Amygdala (tissue), 56 donors: ENCODE data around the gene MYO1B.

Experiments used
- DNase-seq, 56 donors: peaks; one replicate each; lab custom pipeline; 2025; lab: John Stamatoyannopoulos, UW

Gene MYO1B

GRCh38 chr2:191245046-191245868 is at the start of gene MYO1B:
TSS of gene MYO1B (plus strand) at chr2:191245404. CDS start at chr2:191276896, 31,492 bp downstream.
- peak in 4 of 56 donors; percentile 5 to 22 (median 14) for DNase-seq

- DNase-seq: no peak
Observed at GRCh38 chr2:191197096-191197495, 48.1 kb upstream of the MYO1B start.

- no peak for DNase-seq
Observed at GRCh38 chr2:191198271-191198670, 46.9 kb upstream of the MYO1B start.

- no peak for DNase-seq
Observed at GRCh38 chr2:191199929-191200512, 45.2 kb upstream of the MYO1B start.

GRCh38 chr2:191200910-191201309 is 44.3 kb upstream of the MYO1B start:
- DNase-seq: no peak

GRCh38 chr2:191202209-191202721 is 42.9 kb upstream of the MYO1B start:
- DNase-seq: no peak

GRCh38 chr2:191202881-191203397 is 42.3 kb upstream of the MYO1B start:
- DNase-seq: no peak

- no peak for DNase-seq
Observed at GRCh38 chr2:191204433-191204832, 40.8 kb upstream of the MYO1B start.

- DNase-seq: no peak
Observed at GRCh38 chr2:191206613-191207471, 38.4 kb upstream of the MYO1B start.

- no peak for DNase-seq
Observed at GRCh38 chr2:191209340-191209739, 35.9 kb upstream of the MYO1B start.

- DNase-seq: no peak
Observed at GRCh38 chr2:191212119-191212518, 33.1 kb upstream of the MYO1B start.

GRCh38 chr2:191213333-191213732 is 31.9 kb upstream of the MYO1B start:
- no peak for DNase-seq

GRCh38 chr2:191215230-191215629 is 30.0 kb upstream of the MYO1B start:
- DNase-seq: no peak

GRCh38 chr2:191215666-191216065 is 29.5 kb upstream of the MYO1B start:
- no peak for DNase-seq

GRCh38 chr2:191217580-191217979 is 27.6 kb upstream of the MYO1B start:
- DNase-seq: no peak

GRCh38 chr2:191218292-191218898 is 26.8 kb upstream of the MYO1B start:
- DNase-seq: peak in 8 of 56 donors; percentile 1 to 19 (median 4)

- DNase-seq: no peak
Observed at GRCh38 chr2:191220671-191221070, 24.5 kb upstream of the MYO1B start.

- DNase-seq: no peak
Observed at GRCh38 chr2:191221666-191222065, 23.5 kb upstream of the MYO1B start.

- no peak for DNase-seq
Observed at GRCh38 chr2:191222507-191222906, 22.7 kb upstream of the MYO1B start.

- no peak for DNase-seq
Observed at GRCh38 chr2:191222952-191223351, 22.3 kb upstream of the MYO1B start.
